Suprapubic skin (tissue), 3 donors: ENCODE data around the gene HMGN1.

Experiments
- CTCF ChIP-seq, 2 donors: fragments of 200-600 bp in 1 of 2; fragments of 450-650 bp in 1 of 2; sonication (generic) in 1 of 2; IDR thresholded peaks; one replicate each; pipeline ENCODE4 v1.5.1; 2016 to 2019; ENCODE audit warnings: antibody characterized with exemption in 2 of 2, mild to moderate bottlenecking in 1 of 2, moderate library complexity in 1 of 2
- EP300 ChIP-seq: sonication (generic); formaldehyde crosslinking; IDR thresholded peaks from one replicate; pipeline ENCODE4 v1.6.1; 2017; ENCODE audit warnings: antibody characterized with exemption

GRCh38 chr21:39313571-39314142, 35.2 kb downstream of the HMGN1 start, which contains the start of gene BRWD1:
- TF ChIP-seq CTCF (IDR thresholded peaks at IDR 0.05) (peak in 1 of 2 donors; percentile 27), EP300 (no peak)
